GM21515 (cell line): ENCODE results near the gene TTC23.
"Not testable (repeated sequence)": the region's sequence is repeated elsewhere in the genome, so short reads cannot be mapped to it uniquely, and the experiment has no call there.

ENCODE experiments used
- ATAC-seq: cut with Tn5 transposase; IDR thresholded peaks from one replicate; pipeline ENCODE4 v1.9.1; 2021; ENCODE audit not compliant: unreplicated experiment

Gene TTC23

GRCh38 chr15:99201408-99202175, 47.8 kb downstream of the TTC23 start:
- no peak for ATAC-seq

- no peak for ATAC-seq
Measured at GRCh38 chr15:99197856-99198255, 51.5 kb downstream of the TTC23 start.

- ATAC-seq: not testable (repeated sequence)
Measured at GRCh38 chr15:99192181-99192580, 57.2 kb downstream of the TTC23 start.

- ATAC-seq: no peak
Measured at GRCh38 chr15:99187936-99188335, 61.4 kb downstream of the TTC23 start.

GRCh38 chr15:99185414-99186130, 63.8 kb downstream of the TTC23 start:
- no peak for ATAC-seq

DNA sequence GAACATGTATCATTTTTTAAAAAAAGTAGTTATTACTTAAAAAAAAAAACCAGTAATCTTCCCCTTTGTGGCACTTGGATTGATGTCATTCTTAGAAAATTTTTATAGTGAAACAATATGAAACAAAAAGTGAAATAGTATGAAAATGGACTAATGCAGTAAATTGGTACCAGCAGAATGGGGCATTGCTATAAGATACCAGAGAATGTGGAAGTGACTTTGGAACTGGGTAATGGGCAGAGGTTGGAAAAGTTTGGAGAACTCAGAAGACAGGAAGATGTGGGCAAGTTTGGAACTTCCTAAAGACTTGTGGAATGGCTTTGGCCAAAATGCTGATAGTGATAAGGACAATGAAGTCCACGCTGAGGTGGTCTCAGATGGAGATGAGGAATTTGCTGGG, 66.6 kb downstream of the TTC23 start:
- ATAC-seq: no peak

DNA sequence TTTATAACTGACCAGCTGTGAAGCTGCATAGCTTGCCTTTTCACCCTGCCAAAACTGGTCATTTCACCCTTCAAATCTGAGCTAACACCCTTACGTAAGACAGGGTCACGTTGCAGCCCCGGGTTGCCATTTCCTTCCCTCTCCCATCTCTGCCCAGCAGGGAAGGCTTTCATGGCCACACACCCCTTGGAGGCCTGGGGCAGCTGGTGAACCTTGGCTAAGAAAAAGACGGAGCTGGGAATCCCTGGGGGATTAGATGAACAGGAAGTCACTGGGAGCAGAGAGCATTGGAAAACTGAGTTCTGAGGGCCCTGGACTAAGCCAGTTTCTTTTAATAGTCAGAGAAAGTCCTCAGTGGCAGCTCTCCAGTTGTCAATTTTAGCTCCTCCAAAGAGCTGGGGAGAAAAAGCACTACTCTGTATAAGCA, 67.8 kb downstream of the TTC23 start:
- ATAC-seq: no peak

DNA sequence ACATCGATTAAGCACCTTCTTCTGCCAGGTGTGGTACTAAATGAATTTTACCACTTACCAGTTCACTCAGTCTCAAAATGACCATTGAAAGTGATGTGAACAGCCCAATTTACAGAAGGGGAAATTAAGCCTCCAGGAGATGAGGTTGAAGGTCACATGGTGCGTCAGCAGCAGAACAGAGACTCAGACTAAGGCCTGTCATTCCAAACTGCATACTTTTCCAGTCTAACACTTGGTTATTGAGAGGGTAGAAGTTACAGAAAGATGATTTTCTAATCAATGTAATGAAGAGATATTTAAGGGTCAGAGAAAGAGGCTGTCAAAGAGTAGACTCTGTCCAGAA, 68.4 kb downstream of the TTC23 start:
- no peak for ATAC-seq

GRCh38 chr15:99180086-99180963, 69.1 kb downstream of the TTC23 start:
- no peak for ATAC-seq

DNA sequence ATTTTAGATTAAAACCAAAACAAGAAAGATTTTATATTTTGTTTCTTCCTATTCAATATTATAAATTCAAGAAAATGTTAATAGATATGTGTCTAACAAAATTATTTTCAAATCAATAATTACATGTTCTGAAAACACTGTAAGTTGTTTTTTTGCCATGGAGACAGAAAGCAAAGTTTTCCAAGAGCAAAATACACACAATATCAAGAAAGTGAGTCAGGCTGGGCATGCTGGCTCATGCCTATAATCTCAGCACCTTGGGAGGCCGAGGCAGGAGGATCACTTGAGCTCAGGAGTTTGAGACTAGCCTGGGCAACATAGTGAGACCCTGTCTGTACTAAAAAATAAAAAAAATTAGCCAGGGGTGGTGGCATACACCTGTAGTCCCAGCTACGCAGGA, 71.7 kb downstream of the TTC23 start:
- no peak for ATAC-seq

GRCh38 chr15:99176757-99177156, 72.6 kb downstream of the TTC23 start:
- ATAC-seq: no peak

DNA sequence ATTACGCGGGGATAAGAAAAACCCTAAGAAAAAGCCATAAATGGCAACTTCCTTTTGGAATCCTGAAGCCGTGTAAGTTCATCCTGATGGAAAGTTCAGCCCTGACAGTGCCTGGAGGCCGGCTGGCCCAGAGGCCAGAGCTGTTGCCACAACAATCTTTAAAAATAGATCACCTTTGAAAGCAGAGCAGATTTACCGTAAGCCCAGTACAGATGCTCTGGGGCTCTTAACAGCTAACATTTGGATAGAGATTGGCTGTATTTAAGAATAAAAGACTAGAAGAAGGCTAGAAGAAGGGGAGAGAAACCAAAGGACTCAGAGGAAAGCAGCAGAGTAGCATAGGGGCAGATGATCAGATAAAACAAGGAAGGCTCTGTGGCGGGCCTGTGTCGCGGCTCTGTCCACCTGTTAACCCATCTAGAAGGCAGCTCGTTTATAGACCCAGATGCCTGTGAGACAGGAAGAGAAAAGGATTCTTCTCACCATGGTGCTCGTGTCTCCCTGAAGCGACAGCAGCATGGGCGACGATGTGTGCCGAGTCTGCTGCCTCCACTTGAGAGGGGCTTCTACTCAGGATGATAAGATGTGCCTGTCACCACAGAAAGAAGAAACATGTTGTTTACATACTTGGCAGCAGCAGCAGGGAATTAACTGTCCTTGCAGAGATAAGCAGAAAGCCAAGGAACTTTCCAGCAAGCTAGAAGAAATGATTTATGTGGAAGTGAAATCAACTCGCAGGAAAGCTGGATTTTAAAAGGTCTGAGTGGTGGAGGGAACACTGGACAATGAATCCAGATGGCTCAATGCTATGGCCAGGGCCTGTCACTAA, 74.6 kb downstream of the TTC23 start:
- no peak for ATAC-seq

GRCh38 chr15:99172989-99173388, 76.4 kb downstream of the TTC23 start:
- no peak for ATAC-seq

GRCh38 chr15:99172171-99172570, 77.2 kb downstream of the TTC23 start:
- no peak for ATAC-seq

GRCh38 chr15:99170476-99171065, 78.8 kb downstream of the TTC23 start:
- ATAC-seq: no peak

DNA sequence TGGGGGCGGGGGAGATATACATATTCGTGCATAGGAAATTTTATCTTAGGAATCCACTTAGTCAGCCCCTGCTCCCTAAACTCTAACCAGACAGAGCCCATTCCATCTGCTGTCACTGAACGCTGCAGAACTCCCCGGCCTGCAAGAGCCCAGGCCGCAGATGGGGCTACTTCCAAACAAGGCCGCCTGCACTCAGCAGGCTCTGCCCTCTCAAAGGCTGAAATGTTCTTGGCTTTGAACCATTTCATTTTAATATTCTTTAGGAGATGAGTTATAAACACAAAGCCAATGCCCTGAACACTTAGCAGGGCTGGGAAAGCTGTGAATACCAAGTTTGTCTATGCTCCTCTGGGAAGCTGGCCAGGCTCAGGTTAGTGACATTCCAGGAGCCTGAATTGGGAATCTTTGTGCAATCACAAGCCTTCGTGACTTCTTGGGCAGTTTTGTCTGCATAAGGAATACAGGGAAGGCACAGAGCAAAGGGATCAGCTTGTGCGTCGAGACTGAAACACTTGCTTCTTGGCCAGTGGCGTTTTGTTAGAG, 79.5 kb downstream of the TTC23 start:
- ATAC-seq: no peak

DNA sequence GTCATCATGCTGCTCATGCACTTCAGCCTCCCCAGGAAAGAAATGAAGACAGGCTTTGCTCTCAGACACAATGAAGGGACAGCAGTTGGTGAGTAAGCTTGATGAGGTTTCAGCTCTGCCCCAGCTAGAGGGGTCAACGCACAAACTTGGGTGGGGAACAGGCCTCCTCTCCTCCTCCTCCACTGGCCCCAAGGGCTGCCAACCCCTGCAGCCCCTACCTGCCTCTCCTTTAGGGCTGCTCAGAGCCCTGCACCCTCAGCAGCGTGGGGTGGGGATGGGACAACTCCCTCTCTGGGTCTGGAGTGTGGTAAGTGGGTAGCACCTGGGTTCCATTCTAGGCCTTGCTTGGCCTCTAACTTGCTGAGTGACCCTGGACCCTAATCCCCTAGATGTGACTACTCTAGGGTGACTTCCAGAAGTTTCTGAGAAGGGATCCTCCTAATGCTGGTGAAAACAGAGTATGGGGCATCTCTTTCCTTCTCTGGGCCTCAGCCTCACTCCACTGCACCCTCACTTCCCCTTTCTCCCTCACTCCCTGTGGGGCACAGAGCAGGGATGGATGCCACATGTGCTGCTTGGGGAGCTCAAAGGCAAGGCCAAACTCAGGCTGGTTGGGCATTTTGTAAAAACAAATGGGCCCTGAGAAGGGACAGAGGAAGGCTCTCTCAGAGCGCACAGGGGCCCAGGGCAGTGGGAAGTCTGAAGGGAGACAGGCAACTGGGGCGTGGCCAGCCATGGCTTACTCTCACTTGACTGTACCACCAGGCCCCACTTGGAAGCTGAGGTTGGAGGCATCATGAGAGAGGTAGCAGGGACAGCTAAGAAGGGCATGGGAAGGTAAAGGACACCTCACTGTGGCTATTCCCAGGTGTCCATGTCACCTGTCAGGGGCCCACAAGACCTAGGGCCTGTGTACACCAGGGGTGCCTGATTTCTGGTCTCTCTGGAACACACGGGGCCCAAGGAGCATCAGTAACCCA, 80.5 kb downstream of the TTC23 start:
- ATAC-seq: no peak

DNA sequence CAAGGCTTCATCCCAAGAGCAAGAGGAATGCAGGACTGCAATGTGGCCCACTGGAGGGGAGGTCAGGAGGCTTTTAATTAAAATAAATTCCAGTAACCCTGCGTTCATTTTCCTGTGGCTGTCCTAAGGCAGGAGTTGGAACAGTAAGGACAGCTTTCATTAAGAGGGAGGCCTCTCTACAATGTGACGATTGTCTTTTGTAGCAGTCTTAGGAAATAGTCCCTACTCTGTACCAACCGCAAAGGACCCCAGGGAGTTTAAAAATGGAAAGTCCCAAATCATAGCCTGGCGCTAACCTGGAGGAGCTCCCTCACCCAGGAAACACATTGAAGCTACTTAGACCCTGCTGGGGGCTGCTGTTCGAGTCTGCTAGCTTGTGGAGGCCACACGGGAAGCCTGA, 81.7 kb downstream of the TTC23 start:
- ATAC-seq: no peak

GRCh38 chr15:99167201-99167600, 82.2 kb downstream of the TTC23 start:
- no peak for ATAC-seq
